Fibroblast of the conjunctiva (primary cell): Measurements from ENCODE around the gene COL24A1.
"Not testable (repeated sequence)": the region's sequence is repeated elsewhere in the genome, so short reads cannot be mapped to it uniquely, and the experiment has no call there.

Source experiments
- DNase-seq: peaks from one replicate; pipeline ENCODE4 v3.0.0-alpha.2; 2010; ENCODE audit warnings: low read depth

COL24A1 gene

DNA sequence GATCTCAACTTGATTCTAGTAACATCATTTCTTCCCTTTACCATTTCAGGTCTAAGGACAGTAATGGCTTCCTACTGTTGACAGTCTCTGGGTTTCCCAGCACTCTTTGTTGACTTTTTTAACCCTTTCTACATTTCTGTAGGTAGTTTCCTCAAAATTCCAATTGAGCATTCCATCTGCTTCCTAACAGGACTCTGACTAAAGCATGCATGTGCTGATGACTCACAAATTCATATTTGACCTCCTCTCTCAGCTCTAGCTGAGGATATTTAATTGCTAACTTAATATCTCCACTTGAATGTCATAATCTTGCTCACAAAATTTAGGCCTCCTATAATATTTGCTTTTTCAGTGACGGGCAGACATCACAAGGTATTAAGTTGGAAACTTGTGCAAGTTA lies 355.1 kb downstream of the COL24A1 start:
- no peak for DNase-seq

- no peak for DNase-seq
These were observed 356.8 kb downstream of the COL24A1 start for GRCh38 chr1:85799737-85800136.

- no peak for DNase-seq
These were observed 358.2 kb downstream of the COL24A1 start for GRCh38 chr1:85798419-85798818.

GRCh38 chr1:85777021-85777420 lies 379.6 kb downstream of the COL24A1 start:
- not testable (repeated sequence) for DNase-seq

DNA sequence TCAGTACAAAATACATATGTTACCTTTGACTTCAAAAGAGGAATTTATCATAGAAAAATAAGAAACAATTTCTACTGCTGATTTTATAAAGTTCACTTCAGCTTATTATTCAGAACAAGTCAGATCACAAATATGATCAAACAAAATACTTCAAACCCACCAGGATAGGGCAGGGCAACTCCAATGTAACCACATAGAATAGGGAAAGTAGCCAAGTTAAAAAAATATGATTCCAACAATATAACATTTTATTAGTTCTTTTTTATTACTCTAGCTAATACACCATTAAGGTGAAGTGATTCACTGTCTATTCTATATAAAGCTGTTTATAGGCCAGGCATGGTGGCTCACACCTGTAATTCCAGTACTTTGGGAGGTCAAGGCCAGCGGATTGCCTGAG lies 393.8 kb downstream of the COL24A1 start:
- no peak for DNase-seq

DNA sequence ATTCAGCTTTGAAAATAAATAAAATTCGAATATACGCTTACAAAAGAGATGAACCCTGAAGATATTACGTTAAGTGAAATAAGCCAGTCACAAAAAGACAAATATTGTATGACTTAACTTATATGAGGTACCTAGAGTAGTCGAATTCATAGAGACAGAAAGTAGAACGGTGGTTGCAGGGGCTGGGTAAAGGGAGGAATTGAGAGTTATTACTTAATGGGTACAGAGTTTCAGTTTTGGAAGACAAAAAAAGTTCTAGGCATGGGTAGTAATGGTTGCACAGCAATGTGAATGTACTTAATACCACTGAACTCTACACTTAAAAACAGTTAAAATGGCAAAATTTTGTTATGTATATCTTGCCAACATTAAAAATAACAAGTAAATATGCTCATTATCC lies 399.7 kb downstream of the COL24A1 start:
- no peak for DNase-seq

GRCh38 chr1:85748120-85748519 lies 408.5 kb downstream of the COL24A1 start:
- no peak for DNase-seq

- no peak for DNase-seq
These were observed 409.8 kb downstream of the COL24A1 start for GRCh38 chr1:85746777-85747176.

GRCh38 chr1:85743814-85744213 lies 412.8 kb downstream of the COL24A1 start:
- no peak for DNase-seq

- DNase-seq: no peak
These were observed 421.6 kb downstream of the COL24A1 start for GRCh38 chr1:85734931-85735330.

- DNase-seq: no peak
These were observed 437.8 kb downstream of the COL24A1 start for GRCh38 chr1:85718678-85719340.

GRCh38 chr1:85714418-85715114 lies 442.0 kb downstream of the COL24A1 start:
- not testable (repeated sequence) for DNase-seq

GRCh38 chr1:85708829-85709227 lies 447.7 kb downstream of the COL24A1 start:
- no peak for DNase-seq

DNA sequence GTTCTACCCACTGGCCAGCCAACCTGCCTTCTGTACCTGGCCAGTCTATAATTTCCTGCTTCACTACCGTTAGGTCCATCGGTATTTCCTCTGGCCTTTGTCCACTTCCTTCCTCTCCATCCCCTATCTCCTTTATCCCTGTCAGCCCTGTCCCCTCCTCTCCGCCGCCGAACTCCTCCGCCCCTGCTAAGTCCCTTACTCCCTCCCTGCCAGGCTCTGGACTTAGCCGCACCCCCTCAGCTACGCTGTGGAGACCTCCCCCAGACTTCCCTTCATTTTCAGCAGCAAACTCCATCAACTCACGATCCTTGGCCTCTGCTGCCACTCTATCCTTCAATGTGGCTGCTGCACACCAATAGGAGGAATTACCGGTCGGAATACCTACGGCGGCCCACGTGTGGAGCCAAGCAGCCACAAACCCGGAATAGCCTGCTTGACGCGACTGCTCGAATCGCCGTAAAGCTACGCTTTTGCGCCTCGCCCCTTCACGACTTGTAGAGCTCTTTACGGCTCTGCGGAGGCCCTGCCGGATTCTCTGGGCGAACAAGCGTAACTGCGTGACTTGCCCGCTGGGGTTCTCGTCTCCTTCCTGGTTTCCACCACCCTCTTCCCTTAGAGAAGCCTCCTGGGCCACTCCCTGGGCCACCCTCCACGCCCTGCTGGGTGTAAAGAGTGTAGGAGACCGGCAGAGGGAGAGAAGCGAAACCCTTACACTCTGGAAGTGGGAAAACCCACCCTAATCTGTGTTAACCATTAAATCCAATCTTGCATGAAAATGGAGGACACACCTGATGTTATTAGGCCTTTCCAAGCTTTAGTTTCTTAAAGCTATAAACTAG lies 448.4 kb downstream of the COL24A1 start, which contains the start of gene ZNHIT6:
ZNHIT6 (minus strand) TSS at position 444 of the 839 bp plus-strand sequence; CDS start at position 295, 149 bp downstream.
- DNase-seq: peak; percentile 95

DNA sequence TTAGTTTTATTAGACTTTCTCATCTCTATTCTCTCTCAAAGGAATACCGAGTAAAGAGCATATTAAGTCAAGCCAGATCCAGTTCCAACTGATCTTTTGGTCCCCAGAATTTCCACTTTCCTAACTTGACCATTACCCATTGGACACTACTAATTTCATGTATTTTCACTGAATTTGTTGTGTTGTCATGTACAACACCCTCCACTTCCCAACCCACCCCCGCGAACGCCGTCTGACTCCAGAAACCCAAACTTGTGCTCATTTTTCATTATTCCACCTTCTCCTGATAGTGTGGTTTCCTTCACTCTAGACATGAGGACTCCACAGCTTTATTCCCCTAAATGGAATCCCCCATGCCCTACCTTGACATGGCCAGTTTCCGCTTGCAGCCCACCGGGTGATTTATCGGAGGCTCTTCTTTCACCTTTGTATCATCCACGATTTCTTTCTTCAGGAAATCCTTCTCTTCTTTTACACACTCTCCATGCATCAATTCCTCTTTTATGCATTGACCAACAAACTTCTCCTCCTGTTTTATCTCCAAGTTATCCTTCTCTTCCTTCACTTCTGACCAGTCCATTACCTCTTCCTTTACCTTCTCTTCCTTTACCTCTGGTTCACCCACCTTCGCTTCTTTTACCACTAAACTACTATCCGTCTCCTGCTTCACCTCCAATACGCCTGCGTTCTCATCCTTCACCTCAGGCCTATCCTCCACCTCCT lies 449.1 kb downstream of the COL24A1 start:
- no peak for DNase-seq

GRCh38 chr1:85705940-85706339 lies 450.6 kb downstream of the COL24A1 start:
- DNase-seq: no peak

GRCh38 chr1:85700422-85700821 lies 456.1 kb downstream of the COL24A1 start:
- no peak for DNase-seq

DNA sequence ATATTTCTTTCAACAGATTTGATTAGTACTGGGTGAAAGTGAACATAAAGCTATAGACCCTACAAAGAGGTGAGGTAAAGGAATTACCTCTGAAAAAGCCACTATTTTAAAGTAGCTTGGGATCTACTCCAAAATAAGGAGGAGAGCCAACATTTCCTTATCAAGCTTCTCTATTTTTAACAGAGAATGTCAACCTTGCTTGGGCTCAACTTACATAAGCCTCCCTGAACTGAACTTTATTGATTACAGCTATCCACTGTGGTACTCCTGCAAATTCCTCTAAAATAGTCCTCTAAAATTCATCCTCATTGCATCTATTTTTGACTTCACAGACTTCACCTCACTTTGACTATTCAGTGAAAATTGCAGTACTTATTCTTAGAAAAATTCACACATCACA lies 458.7 kb downstream of the COL24A1 start:
- DNase-seq: no peak

DNA sequence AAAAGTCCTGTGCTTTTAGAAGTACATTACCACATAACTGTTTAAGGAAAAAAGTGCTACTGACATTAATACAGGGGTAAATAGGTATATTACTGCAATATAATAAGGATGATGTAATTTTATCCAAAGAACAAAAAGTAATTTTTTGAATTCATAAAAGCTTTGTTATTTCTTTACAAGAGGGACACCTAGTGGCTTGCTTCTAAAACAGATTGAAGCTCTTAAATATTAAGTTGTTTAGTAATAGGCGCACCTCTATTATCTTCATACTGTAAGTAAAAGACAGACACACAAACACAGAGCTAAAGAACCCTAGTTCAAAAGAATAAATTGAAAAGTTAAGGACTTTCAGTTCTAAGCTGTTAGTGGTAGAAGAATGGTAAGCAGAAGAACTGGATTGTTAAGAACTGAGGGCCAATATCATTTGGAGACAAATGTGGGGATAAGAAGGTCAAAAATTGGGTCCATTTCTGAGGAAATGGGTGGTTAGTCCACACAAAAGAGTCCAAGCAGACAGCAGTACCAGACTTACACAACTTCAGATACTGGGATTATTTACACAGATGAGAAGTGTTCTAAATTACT lies 463.8 kb downstream of the COL24A1 start:
- DNase-seq: peak; percentile 70

DNA sequence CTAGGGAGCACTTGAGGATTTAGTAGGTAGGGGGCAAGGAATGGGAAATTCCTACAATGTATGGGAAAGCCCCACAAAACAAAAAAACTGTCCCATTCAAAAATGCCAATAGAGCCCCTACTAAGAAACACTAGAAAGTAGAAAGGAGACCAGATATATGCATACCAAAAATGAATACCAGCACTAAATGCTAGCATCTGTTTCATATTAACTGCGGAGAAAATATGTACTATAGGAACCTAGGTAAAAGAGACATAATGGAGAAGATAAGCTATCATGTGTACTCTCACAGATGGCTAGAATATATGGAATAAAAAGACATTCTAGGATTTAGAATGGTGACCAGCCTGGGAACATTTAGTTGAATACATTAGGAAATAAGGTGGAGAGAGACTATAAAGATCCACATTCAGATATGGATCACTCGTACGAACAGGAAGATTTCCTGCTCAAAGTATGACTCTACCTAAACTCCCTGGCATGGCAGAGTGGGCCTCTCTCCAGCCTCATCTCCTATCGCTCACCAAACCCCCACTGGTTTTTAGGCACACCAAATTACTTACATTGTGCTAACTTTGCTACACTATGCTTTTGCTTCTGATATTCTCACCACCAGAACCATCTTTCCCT lies 466.7 kb downstream of the COL24A1 start:
- no peak for DNase-seq
